GM18868 (cell line): ENCODE results near the gene OLA1.

Source experiments
- ATAC-seq: cut with Tn5 transposase; IDR thresholded peaks from one replicate; pipeline ENCODE4 v1.9.1; 2021; ENCODE audit warnings: mild to moderate bottlenecking, moderate library complexity; ENCODE audit not compliant: unreplicated experiment

Gene OLA1

DNA sequence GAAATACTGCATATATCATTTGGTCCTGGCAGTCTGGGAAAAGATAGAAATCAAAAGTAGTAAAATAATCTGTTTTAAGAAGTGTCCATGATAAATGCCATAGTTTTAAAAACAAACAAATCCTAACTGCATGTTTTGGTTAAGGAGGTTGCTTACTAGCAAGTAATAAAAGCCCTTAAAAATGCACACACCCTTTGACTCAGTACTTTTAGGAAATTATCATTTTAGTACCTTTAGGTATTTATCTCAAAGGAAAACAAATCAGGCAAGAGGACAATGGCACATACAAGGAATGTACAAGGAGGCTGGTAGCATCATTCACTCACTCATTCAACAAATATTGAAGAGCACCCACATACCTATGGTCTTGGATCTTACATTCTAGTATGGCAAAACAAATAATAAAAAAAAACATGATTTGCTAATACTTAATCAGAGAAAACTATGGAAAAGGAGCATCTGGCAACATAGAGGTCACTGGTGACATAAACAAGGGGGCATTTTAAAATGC lies 67.6 kb downstream of the OLA1 start:
- no peak for ATAC-seq

DNA sequence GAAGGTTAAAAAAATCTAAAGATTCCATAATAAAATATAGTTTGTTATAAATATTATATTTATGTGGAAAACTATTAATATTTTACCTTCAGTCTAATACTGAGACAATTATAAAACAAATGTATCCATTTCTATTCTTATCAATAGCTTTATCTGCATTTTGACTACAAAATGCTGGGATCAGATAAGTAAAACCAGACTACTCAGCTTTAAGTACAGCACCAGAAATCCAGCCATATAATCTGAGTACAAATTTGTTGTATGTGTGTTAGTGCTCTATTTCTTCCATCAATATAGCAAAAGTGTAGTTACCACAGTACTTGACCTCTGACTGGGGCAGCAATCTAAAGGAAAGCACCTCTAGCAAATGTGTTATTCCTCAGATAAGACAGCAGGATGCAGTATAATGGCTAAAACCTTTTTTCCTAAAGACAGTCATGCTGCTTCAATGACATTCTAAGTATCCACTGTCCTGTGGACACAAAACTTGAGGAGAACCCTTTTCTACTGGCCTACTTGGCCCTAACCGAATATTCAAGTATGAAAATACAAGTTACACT lies 68.1 kb downstream of the OLA1 start:
- ATAC-seq: no peak

DNA sequence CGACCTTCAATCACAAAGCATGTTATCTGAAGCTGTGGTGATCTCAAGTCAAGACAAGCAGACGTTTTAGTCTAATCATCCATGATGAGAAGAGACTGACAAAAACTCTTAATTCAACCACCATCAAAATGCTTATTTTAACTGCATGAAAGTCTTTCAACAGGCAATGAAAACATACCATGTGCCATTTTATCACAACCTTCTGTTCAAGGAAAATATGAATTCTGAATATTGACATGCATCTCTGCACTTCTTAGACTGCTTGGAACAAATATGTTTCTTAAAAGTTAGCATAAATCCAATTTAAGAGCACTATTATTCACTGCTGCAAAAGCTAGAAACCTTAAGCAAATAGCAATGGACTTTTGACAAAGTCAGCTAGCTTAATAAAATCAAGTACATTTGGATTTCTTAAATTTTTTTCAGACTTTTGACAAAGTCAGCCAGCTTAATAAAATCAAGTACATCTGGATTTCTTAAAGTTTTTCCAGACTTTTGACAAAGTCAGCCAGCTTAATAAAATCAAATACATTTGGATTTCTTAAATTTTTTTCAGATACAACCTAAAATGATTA lies 70.9 kb downstream of the OLA1 start:
- no peak for ATAC-seq

DNA sequence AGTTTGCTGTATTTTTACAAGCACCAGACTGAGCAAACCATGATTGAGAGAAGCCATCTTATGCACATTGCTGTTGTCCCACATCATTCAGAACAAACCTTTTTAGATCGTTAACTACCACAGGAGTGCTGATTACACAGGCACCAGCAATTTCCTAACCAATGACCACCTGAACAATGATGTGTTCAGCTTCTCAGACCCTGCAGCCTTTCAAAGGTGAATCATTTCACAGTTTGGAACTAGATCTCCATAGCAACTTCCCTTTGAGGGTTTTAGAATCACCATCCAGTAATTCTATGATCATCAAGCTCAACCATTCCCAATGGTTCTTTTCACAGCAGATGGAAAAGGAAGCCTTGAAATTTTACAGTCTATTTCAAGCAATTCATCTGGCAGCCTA lies 71.4 kb downstream of the OLA1 start:
- ATAC-seq: no peak

DNA sequence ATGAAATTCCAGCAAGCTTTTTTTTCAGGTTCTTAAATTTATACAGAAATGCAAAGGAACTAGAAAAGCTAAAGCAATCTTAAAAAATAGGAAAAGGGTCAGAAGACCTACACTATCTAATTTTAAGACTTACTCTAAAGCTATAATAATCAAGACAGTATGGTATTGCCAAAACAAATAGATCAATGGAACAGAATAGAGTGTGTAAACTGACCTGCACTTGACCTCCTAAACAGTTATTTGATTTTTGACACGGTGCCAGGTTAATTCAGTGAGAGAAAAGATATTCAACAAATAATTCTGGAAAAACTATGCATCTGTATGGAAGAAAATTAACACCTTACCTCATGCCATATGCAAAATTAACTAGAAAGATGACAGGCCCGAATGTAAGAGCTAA lies 73.6 kb downstream of the OLA1 start:
- no peak for ATAC-seq

DNA sequence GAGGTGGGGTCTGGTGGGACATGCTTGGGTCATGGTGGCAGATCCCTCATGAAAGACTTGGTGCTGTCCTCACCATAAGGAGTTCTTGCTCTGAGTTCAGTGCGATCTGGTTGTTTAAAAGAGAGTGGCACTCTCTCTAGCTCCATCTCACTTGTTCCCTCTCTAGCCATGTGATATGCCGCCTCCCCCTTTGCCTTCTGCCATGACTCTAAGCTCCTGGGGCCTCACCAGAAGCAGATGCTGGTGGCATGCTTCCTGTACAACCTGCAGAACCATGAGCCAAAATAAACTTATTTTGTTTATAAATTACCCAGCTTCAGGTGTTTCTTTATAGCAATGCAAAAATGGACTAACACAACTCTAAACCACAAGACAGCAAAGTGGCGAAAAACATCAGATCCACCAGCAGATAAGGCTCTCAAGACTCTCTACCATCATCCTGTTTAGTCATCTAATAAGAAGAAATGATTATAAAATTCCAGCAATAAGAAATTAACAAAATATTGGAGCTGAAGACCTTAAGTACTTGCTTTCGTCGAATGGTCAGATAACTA lies 75.5 kb downstream of the OLA1 start:
- no peak for ATAC-seq

DNA sequence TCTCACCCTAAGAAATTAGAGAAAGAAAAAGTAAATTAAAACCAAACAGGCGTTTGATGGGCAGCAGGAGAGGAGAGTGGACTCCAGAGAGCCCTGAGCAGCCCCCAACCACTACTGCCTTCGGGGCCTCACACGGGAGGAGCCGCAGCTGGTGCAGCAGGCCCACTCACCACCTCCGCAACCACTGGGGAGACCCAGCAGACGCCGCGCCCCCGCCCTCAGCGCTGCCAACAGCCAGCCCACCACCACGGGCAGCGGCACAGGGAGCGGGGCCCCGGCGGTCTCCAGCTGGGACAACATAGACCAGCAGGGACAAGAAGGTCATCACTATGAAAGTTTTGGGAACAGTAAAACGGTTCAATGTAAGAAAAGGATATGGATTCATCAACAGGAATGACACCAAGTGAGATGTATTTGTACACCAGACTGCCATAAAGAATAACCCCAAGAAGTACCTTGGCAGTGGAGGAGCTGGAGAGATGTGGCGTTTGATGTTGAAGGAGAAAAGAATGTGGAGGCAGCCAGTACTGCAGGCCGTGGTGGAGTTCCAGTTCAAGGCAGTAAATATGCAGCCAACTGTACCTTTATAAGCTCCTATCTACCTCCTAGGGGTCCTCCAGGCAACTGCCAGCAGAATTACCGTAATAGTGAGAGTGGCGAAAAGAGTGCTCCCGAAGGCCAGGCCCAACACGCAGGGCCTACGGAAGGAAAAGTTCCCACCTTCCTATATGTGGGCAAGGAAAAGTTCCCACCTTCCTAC lies 76.5 kb downstream of the OLA1 start:
- ATAC-seq: no peak

DNA sequence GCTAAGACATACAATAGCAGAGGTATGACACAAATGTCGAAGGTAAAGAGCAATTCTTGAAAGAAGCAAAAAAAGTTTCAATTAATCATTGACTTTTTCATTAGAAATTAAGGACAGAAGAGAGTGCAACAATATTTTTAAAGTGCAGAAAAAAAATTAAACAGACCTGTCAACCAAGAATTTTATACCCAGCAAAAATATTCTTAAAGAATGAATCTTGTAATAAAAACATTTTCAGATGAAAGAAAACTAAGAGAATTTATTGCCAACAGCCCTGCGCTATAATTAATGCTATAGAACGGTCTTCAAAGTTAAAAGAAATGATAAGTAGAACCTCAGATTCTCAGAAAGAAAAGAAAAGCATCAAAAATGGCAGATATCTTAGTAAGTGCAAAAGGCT lies 79.0 kb downstream of the OLA1 start:
- no peak for ATAC-seq

DNA sequence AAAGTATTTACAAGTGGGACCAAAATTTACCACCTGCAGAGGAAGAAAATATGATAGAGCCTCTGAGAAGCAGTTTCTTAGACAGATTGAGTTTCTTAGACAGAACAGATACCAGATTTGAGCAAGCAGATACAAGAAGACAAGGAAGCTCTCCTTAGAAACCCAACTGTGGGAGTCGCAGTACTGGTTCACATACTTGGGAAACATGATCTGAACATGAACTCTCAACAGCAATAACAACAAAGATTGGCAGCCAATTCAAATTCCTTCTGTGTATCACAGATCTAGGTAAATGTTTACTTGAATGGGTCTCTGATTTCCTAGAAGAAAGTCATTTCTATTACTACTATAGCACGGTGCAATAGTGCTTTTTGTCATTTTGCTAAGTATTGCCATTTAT lies 82.1 kb downstream of the OLA1 start:
- ATAC-seq: no peak

DNA sequence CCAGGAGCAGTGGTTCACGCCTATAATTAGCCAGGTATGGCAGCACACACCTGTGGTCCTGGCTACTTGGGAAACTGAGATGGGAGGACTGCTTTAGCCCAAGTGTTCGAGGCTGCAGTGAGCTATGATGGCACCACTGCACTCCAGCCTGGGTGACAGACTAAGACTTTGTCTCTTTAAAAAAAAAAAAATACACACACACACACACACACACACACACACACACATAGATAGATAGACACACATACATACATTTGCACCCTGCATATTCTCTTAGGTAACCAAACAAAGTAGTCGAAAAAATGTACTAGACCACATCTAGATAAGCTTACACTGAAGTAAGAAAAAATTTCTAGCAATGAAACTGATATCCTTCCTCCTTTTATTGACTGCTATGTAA lies 86.8 kb downstream of the OLA1 start:
- no peak for ATAC-seq

DNA sequence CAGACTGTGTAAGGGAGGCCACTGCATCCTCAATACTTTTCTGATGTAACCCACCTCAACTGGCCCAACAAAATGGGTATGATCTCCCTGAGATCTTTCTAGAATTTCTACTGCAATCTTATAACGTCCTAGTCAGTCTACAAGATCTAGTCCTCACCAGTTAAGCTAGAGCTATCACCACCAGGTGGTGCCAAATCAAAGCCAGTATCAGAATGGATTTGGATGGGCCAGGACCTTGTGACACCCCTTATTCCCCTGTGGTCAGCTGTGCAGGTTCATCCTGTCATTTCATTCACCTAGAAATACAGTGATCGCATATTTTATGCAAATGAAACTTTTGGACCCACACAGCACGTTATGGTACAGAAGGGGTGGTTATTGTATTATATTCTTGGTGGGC lies 90.3 kb downstream of the OLA1 start:
- peak; percentile 74 for ATAC-seq

DNA sequence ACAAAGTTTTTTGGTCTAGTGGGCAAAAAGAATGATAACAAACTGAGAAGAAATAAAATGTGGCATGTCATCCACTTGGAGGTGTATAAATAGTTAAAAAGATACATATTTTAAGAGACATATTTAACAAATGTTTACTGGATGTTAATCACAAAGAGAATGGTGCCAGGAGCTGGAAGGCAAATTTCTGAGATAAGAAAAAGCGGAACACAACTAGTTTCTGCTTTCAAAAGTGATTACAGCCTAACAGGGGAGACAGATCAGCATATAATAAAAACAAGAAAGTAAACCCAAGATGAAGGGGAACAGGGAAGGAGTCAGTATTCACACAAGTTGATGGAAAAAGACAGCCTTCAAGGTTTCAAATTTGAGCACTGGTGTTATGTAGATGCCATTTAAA lies 91.3 kb downstream of the OLA1 start:
- no peak for ATAC-seq

DNA sequence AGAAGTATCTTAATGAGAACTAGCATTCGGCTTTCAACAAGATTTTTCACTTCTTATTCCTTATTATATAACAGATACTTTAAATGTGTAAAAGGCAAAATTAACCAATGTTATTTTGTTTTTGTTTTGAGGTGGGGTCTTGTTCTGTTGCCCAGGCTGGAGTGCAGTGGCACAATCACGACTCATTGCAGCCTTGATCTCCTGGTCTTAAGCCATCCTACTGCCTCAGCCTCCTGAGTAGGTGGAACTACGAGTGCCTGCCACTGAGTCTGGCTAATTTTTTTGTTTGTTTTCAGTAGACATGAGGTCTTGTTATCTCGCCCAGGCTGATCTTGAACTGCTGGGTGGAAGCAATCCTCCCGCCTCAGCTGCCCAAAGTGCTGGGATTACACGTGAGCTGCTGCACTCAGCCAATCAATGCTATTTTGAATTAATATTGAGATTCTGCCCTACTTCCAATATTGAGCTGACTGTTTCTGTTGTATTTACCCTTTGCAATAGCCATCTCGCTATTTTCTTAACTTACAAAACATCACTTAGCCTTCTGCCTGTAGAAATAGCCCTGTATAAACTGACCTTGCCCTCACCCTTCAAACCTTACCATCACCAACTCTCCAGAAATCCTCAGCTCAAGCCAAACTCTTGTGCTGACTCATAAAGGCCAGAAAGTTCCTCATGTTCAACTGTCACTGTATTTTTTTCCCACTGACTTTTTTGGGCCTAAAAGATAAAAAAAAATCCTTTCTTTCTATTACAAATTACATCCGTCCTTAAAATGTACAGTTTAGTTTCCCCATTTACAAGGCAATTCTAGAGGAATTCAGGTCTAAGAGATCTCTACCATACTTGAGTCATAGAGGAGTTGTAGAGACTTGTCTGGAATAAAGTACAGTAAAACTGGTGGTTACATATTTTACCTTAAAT lies 94.3 kb downstream of the OLA1 start:
- ATAC-seq: no peak

DNA sequence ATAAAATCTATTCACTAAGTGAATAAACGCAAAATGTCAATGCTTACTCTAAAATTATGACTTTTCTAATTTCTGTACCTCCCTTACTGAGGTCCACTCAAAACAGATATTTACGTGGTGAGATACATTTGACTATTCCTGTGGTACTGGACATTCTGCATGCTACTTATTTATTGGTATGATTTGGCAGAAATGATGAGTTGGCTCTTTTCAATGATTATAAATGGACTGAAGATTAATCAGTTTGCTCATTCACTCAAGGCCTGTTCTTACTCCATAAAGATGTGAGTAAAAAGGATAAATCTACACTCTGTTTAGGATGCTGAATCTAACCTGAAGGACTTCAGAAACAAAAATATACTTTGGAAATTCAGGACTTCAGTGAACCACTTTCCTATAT lies 98.8 kb downstream of the OLA1 start:
- no peak for ATAC-seq

DNA sequence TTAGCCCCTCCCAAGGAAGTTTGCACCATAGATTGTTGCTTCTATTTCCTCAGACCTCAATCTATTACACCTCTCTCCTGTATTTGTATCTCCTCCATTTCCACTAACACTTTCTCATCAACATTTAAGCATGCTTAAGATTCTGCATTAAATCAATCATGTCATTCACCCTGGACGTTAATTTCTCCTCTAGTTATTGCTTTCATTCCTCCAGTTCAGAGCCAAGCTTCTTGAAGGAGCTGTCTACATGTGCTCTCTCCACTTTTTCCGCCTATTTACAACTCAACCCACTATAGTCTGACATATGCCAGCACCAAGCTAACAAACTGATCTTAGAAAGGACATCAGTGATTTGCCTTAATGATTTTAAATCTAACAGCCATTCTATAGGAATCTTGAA lies 99.5 kb downstream of the OLA1 start:
- ATAC-seq: no peak

DNA sequence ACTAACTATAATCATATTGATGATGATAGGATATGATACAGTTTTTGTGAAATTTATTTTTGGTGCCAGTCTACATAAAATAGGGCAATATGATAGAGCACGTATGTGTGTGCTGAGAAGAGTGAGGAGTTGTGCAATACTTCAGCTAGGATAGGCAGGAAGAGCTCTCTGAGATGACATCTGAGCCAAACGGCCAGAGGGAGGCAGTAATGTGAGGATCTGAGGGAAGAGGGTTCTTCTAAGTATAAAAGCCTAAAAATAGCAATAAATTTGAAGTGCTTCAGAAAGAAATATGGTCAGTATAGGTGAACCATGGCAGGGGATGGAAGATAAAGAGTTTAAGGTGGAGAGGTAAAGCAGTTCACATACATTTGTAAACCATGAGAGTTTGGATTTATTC lies 102.5 kb downstream of the OLA1 start:
- ATAC-seq: no peak

DNA sequence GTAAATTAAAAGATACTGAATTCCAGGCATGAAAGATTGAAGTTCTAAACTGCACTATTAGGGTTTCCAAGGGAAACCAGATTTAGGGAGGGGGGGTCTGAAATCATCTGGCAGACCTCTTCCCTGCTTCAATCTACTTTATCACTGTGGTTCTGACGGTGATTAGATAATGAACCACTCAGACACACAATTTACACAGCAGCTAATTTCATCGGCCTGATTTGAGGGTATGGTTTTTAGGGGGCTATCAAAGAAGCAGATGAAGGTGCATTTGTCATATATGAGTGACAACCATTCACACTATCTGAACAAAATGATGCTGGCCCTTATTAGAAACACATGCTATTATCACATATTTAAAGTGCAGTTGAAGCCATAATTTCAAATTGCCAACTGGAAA lies 106.0 kb downstream of the OLA1 start:
- ATAC-seq: no peak

DNA sequence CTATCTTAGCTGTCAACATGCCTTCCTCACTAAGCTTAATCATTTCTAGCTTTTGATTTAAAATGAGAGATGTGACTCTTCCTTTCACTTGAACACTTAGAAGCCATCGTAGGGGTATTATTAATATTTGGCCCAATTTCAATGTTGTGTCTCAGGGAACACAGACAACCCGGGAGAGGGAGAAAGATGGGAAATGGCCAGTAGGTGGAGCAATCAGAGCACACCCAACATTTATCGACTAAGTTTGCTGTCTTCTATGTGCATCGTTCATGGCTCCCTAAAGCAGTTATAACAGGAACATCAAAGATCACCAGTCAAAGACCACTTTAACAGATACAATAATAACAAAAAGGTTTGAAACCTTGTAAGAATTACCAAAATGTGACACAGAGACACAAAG lies 110.2 kb downstream of the OLA1 start:
- ATAC-seq: no peak

DNA sequence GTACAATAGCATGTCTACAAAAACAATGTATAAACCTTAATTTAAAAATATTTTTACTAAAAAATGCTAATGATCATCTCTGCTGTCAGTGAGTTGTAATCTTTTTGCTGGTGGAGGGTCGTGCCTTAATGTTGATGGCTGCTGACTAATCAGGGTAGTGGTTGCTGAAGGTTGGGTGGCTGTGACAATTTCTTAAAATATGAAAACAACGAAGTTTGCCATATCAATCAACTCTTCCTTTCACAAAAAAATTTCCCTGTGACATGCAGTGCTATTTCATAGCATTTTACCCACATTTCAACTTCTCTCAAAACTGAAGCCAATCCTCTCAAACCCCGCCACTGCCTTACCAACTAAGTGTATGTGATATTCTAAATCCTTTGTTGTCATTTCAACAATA lies 112.4 kb downstream of the OLA1 start:
- ATAC-seq: no peak

DNA sequence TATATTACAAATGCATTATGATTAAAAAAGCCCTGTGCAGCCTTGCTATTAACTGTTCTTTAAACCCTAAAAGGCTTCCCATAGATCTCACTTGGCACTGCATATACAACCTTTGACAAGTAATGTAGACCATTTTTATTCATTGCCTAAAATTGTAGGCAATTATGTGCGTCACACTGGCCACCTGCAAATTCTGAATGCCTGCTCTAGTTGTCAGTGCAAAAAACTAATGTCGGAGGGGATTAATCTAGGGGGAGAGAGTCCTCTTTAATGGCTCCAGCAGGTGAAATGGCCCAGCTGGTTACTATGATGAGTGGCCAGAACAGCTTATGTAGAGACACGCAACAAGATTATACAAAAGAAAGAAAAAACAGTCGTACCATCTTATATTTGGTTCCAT lies 123.2 kb downstream of the OLA1 start:
- no peak for ATAC-seq

DNA sequence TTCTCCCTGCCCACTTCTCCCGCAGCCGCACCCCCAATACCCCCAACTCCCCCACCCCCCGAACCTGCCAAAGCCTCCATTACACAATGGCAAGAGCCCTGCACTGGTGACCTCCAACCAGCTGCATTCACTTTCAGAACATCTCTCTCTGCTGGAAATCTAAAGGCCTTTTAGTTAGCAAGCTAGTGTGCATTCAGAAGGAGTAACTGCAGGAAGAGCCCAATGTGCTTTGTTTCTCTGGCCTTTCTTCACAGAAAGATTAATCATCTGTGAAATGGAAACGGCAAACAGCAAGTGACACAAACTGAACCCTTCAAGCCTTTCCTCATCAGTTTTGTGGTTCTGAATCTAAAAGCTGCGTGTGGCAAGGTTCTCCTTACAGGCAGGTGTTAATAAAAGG lies 124.2 kb downstream of the OLA1 start:
- no peak for ATAC-seq
